HG02759 (cell line): Measurements from ENCODE around the gene FAM227B.
A peak's percentile ranks its signal among the peaks of the same experiment; 100 is the strongest.
"Not testable (repeated sequence)": the region's sequence is repeated elsewhere in the genome, so short reads cannot be mapped to it uniquely, and the experiment has no call there.

Experiments used
- ATAC-seq: cut with Tn5 transposase; IDR thresholded peaks from one replicate; pipeline ENCODE4 v1.9.1; 2021; ENCODE audit warnings: mild to moderate bottlenecking, moderate library complexity; ENCODE audit not compliant: unreplicated experiment

Gene FAM227B

DNA sequence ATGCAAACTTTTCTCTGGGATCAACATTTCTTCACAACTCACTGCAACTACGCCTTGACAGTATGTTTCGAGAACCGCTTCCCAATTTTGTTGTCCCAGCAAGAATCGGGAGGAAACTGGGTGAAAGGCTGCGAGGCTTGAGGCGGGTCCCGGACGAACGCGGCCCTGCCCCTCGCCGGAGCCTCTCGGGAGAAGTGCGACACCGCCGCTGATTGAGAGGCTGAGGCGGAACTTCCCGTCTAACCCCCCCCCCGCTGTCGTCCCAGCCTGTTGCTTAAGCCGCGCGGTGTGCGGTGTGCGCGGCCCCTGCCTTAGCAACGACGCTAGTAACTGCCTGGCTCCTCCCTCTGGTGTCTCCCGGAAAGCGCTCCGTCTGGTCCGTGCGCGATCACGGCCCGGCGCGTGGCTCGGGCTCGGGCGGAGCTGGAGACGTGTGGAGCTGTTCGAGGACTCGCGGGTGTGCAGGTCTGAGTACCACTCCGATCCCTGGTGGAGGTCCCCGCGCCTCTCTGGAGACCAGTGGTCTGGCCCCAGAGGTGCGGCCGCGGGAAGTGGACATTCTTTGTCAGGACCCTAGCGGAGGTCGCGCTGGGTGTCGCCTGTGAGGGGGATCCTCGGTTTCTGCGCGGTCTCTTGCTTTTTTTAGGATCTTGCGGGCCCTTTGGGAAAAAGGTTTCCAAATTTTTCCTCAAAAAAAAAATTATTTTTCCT, at the start of gene FAM227B, which contains the start of gene DTWD1:
Gene FAM227B (minus strand): TSS at position 161 of the 711 bp plus-strand sequence. CDS start 5,647 bp downstream, outside the sequence.
Gene DTWD1 (plus strand): TSS at position 391 of the 711 bp plus-strand sequence. CDS start 4,120 bp downstream, outside the sequence.
- peak; percentile 98 for ATAC-seq

GRCh38 chr15:49669288-49669687, 48.7 kb upstream of the FAM227B start:
- no peak for ATAC-seq

DNA sequence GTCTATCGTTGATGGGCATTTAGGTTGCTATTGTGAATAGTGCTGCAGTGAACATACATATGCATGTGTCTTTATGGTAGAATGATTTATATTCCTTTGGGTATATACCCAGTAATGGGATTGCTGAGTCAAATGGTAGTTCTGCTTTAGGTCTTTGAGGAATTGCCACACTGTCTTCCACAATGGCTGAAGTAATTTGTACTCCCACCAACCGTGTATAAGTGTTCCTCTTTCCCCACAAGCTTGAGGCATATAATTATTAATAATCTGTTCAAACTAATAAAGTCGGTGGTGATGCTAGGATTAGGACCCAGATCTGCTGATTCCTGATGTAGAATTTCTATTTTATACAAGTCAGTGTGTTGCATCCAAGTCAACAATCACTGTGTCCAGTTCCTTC, 45.9 kb upstream of the FAM227B start:
- not testable (repeated sequence) for ATAC-seq

DNA sequence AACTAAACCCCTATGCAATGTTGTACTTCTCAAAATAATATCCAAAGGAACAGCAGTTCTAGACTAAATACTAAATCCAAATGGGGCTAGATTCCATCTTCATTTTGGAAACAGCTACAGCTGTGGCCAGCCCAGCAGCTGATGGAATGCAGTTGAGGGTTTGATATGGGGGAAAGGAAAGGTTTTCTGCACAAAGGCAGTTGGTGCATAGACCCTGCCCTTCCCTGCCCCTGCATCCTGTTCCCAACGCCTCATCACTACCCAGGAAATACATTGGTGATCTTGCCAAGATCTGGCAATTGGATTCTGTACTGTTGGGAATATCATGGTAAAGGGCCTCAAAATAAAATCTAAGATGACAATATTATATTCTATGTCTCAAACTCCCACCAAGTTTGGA, 44.1 kb upstream of the FAM227B start:
- ATAC-seq, result no peak

DNA sequence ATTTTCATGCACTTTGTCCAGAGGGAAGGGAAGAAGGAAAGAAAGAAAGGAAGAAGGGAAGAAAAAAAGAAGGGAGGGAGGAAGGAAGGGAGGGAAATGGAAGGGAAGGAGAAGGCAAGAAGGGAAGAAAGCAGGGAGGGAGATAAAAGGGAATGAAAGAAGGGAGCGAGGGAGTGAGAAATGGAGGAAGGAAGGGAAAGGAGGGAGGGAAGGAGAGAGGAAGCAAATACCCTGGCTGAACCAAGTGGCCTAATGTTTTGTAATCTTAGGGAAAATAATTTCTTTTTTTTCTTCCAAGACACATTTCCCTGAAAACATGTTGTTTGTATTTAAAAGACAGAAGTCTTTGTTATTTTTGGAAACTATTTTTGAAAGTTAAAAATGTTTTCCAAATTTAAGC, 36.1 kb upstream of the FAM227B start:
- ATAC-seq, result no peak

DNA sequence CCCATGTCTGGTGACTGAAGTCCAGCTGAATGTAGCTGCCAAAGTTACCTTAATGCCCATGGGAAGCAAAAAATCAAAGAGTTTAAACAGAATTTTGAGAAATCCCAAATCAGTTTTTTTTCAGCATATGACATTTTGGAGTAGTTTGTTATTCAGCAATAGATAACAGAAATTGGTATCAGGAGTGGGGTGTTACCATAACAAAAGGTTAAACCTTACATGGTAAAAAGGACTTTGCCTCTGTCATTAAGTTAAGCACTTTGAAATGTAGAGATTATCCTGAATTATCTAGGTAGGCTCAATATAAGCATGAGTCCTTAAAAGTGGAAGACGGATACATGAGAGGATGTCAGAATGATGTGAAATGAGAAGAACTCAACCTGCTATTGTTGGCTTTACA, 32.3 kb upstream of the FAM227B start:
- ATAC-seq, result no peak

DNA sequence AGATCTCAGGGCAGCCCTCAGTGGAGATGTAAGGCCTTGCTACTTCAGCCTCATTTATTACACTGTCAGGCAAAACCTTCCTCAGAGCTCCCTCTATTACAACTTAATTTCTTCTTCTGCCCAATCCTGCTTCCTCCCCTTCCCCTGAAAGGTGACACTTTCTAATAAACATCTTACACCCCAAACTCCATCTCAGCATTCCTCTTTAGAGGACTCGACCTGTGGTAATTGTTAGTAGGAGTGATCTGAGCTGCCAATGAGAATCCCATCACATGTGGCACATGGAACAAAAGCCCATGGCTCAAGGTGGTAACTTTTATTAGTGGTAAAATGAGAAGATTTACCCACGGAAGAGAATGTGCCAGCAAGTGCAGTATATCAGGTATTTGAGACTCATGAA, 30.1 kb upstream of the FAM227B start:
- no peak for ATAC-seq

DNA sequence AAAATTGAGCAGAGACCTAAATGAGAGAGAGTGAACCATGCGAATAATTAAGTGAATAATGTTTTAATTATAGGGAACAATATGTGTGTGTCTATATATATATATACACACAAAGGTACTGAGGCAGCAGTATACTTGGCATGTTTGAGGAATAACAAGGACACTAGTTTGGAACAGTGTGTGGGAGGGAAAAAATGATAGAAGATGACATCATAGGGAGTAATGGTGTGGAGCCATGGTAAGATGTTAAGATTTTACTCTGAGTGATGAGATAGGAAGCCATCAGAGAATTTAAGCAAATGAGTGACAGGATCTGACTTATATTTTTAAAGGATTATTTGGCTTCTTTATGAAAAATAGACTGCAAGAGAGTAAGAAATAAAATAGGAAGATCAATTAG, 29.4 kb upstream of the FAM227B start:
- no peak for ATAC-seq

DNA sequence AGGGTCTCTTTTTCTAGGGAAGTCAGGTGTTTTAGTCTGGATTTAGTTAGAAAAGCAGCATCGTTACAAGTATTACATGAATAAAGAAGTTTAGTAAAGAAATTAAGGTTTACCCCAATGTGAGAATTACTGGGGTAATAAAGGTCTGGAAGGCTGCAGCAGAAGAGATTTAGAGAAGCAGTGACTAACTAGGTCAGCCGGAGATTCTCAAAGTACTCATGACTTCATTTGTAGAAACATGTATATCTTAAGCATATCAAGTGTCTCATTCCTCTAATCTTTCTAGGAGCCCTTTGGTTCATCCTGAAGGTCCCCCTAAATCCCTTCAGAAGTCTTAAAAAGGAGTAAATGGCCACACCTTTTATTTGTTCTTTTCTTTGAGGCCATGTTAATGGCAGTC, 26.3 kb upstream of the FAM227B start:
- ATAC-seq, result no peak

- no peak for ATAC-seq
Measured at GRCh38 chr15:49645941-49646340, 25.3 kb upstream of the FAM227B start.

- ATAC-seq, result no peak
Measured at GRCh38 chr15:49645277-49645676, 24.7 kb upstream of the FAM227B start.

DNA sequence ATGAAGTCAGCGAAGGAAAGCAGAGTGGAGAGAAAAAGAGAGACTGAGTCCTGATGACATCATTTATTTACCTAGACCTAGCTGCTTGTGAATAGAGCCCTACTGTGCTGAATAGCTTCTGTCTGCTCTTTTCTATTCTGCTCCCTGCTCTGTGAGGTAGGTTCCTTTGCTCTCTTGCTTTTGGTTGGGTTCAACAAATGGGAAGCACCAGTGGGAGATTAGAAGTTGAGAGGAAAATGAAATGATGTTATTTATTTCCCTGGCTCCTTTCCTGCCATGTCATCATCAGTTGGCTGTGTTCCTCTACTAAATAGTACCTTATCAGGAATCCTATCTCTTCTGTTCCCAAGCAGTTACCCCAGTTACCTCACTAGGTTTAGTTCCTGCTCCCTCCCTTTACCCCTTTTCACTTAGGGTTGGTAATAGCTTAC, 23.8 kb upstream of the FAM227B start:
- ATAC-seq, result no peak

GRCh38 chr15:49637857-49638256, 17.2 kb upstream of the FAM227B start:
- no peak for ATAC-seq

- ATAC-seq, result no peak
Measured at GRCh38 chr15:49628379-49628778, 7.8 kb upstream of the FAM227B start.

GRCh38 chr15:49627407-49627877, 6.8 kb upstream of the FAM227B start:
- ATAC-seq, result no peak

- no peak for ATAC-seq
Measured at GRCh38 chr15:49625460-49626036, 4.9 kb upstream of the FAM227B start.

- no peak for ATAC-seq
Measured at GRCh38 chr15:49624056-49624455, 3.4 kb upstream of the FAM227B start.

DNA sequence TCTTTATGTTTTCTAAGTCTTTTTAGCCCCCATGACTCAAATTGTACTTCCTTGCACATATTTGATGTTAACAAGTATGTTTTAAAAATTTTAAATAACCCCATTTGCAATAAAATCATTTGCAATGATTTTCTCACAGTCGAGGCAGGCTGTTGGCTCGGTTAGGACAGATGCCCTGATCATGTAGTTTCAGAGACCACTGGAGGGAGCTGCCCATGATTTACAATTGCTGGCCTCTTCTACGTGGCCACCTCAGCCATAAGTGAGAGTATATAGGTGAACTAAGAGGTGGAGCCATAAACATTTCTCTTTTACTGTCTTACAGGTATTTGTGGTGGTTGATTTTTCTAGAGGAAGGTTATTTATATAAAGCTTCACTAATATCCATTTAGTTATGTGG, 1.9 kb upstream of the FAM227B start:
- no peak for ATAC-seq

GRCh38 chr15:49621887-49622286, 1.3 kb upstream of the FAM227B start:
- no peak for ATAC-seq

- no peak for ATAC-seq
Measured at GRCh38 chr15:49621401-49621811, 788 bp upstream of the FAM227B start.

- no peak for ATAC-seq
Measured at GRCh38 chr15:49620199-49620598, 419 bp downstream of the FAM227B start.

DNA sequence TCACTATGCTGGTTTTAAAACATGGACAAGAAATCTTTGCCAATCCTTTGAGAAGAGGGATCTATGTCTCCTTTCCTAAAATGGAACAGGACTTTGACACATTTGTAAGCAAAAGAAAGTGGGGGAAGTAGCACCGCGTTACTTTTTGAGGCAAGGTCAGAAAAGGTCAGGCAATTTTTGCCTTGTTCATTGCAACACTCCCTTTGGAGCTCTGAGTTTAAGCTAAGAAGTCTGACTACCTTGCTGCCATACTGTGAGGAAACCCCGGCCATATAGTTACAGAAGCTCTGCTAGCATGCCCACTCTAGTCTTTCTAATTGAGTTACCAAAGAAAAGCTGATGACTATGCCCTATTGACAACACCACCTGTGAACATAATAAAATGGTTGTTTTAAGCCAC, 1.4 kb downstream of the FAM227B start:
- ATAC-seq, result no peak
